HG02884 (cell line): Measurements from ENCODE around the gene DSCAML1.

ENCODE experiments used
- ATAC-seq: cut with Tn5 transposase; IDR thresholded peaks from one replicate; pipeline ENCODE4 v1.9.1; 2021; ENCODE audit warnings: mild to moderate bottlenecking, moderate library complexity; ENCODE audit not compliant: unreplicated experiment

Gene DSCAML1

DNA sequence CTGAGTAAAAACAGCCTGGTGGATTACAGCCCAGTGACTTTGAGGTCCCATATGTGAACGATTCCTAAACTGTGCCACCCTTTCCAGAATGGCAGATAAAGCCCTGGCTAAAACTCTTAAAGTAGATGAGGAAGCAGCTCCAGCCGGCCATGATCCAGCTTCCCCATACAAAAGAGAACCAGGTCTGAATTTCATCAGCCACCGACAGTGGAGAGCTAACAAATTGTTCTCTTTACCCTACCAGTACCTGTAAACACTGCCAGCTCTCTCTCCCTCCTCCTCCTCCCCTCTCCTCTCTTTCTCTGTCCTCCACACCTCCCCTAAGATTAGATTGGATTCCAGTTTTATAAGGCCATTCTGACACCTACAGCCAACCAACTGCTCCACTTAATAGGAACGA is 176.9 kb downstream of the DSCAML1 start:
- ATAC-seq = no peak

- ATAC-seq = no peak
Observed at GRCh38 chr11:117619661-117620060, 177.4 kb downstream of the DSCAML1 start.

GRCh38 chr11:117618982-117619355 is 178.0 kb downstream of the DSCAML1 start:
- no peak for ATAC-seq

GRCh38 chr11:117618302-117618981 is 178.6 kb downstream of the DSCAML1 start:
- no peak for ATAC-seq

- ATAC-seq = no peak
Observed at GRCh38 chr11:117616979-117617378, 180.0 kb downstream of the DSCAML1 start.

DNA sequence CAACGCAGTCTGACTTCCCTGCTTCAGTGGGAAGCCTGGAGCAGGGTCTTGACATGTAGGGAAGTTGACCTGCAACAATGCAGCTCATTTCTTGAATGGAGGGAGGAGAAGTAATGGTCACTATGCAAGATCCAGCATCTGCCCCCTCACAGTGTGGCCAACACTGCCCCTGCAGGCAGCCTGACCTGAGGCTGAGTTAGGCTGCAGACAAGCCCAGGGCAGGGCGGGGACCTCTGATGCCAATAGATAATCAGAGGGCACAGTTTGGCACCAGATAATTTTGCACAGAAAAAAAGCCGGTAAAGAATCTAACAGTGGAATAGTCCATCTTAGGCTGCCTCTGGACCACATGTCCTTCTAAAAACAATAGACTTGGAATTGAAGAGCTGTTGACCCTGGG is 182.3 kb downstream of the DSCAML1 start:
- ATAC-seq = no peak

- no peak for ATAC-seq
Observed at GRCh38 chr11:117613521-117613920, 183.5 kb downstream of the DSCAML1 start.

DNA sequence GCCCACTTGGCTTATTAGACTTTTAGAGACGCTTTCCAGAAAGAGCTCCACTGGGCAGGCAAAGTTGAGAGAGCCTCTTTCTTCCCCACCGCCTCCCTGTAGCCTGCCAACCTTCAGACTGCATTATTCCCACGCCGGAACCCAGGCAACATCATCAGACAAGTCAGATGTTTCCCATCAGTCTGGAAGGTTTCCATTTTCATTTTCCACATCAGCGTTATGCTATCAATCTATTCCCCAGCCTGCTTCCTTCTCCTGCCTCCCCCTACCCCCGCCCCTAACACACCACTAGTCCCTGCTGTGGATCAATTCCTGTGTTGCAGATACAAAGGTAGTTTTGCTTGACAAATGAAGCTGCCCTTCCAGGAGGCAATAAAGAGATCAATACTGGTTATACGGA is 184.8 kb downstream of the DSCAML1 start:
- no peak for ATAC-seq

DNA sequence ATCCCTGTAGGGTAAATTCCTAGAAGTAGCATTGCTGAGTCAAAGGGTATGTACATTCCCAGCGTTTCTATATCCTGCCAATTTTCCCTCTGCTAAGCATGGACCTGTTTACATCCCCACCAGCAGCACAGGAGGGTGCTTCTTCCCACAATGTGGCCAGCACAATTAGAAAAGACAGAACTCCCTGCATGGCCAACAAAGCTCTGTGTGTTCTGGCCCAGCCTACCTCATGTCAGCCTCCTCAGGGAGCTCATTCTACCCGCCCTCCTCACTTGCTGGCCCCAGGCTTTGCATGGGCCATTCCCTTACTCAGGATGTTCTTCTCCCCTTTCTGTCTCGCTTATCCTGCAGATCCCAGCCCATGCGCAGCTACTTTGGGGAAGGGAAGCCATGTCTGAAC is 186.1 kb downstream of the DSCAML1 start:
- ATAC-seq = no peak

DNA sequence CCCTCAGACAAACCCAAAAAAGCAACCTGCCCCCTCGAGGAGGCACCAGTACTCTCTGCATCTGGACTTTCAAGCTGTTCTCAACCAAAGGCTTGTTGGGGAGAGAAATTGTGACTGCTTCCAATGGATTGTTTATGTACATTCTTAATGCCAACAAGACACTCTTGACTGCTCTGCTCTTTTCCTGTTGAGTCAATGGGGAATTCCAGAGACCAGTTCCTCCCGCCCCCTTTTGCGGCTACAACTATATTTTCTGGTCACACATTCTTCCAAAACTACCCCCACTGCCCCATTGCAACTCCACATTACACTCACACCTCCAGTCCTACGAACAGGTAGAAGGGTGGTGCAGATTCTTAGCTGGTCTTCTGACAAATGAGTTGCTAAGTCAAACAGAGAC is 187.0 kb downstream of the DSCAML1 start:
- no peak for ATAC-seq

DNA sequence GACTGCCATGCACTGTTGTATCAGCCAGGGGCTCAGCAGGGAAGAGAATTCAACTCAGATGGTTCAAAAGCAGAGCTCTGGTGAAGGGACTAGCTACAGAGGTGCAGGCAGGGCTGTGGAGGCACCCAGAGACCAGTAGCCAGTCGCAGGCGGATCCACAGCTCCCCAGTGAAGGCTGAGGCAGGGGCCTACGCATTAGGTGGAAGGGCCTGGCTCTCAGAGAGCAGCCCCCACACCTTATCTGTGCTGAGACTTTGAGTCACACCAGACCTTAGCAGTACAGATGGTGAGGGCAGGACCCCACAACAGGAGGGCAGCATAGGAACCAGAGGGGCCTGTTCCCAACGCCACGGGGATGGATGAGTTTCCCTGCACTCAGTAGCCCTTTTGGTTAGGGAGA is 189.6 kb downstream of the DSCAML1 start:
- no peak for ATAC-seq

DNA sequence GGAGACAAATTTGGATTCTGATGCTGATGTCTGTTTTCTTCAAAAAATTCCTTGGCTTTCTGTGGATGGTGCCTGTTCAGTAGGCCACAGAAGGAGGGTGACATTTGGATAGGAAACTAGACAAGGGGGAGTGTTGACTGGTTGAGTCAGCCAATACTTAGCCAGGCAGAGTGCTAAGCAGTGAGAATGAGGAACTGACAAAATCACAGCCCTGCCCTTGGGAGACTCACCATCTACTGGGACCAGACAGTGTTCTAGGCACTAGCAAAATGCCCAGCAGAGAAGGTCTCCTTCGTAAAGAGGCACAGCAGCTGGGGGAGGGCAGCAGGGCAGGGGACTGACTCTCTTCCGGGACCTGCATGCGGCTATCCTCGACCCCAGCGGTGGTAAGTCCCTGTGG is 190.2 kb downstream of the DSCAML1 start:
- ATAC-seq = no peak

DNA sequence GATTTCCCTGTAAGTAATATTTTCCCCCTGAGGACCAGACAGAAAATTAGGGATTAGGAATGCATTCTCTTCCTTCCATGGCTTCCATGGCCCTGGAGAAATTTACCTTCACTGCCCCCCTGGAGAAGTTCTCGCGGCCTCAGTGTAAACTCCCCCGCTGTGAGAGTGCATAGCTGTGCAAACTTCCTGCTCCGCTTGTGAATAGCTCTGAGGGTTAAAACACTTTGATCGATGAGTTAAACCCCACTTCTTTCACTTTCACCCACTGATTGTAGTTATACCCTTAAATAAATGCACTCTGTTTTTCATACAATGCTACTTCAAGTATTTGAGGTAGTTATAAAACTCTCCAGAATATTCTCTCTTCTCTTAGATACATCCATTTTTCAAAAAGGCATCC is 190.8 kb downstream of the DSCAML1 start:
- no peak for ATAC-seq

DNA sequence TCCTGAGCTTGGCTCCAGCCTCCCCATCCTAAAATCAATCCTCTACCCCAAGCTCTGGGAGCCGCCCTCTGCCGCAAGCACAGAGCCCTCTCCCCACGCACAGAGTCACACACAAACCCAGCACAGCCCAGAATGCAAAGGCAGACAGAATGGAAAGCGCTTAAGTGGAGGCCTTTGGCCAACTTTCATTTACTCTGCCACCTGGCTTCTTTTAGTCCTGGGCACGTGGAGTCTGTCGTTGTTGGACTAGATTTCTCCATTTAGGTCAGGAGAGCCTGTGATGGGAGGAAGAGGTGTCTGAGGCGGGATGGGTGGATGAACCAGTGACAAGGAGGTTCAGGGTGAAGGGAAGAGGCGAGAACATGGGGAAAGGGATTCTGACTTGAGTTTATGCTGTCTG is 191.7 kb downstream of the DSCAML1 start:
- no peak for ATAC-seq

- no peak for ATAC-seq
Observed at GRCh38 chr11:117604336-117604995, 192.6 kb downstream of the DSCAML1 start.

GRCh38 chr11:117603932-117604331 is 193.1 kb downstream of the DSCAML1 start:
- ATAC-seq = no peak

DNA sequence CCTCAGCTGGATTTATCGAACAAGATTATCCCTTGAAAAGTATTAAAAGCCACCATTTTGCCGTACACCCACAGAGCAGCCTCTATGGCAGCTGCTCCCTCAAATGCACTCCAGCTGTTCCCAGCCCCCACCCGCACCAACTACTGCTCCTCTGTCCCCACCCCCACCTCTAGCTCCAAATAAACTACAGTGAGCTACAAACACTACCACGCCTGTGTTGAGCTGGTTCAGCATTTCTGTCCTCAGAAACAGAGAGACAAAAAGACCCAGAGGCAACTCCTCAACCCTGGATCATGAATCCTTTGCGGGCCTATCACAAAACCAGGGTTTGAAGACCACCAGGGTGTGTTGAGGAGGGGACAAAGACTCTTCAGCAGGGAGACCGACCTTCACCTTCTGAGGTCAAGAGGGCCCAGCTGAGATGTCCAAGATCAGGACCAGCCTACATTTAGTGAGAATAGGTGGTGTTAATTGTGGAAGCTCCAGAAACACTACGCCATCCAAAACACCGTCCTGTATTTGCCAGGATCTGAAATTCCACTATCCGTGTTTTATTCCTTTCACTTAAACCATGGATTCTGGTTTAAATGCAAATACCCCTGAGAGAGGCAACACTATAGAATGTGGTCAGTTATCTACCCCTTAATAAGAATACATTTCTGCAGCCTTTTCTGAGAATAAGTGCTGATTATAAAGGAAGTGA is 195.9 kb downstream of the DSCAML1 start:
- no peak for ATAC-seq

- ATAC-seq = no peak
Observed at GRCh38 chr11:117600234-117600783, 196.7 kb downstream of the DSCAML1 start.

DNA sequence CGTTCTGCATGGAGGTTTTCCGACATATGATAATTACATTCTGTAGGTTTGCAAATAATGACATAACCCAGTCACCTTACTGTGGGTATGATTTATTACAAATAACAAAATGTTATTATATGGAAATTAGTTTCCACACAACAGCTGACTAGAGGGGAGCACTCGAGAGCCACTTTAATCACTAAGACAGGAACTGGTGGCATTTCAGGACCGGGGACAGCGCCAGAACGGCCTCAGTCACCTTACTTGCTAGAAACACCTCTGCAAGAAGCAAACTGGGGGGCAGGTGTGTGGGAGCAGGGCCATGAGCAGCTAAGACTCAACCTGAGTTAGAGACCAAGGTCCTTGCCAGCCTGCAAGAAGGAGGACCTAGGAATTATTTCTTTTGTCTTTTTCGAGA is 199.9 kb downstream of the DSCAML1 start:
- ATAC-seq = no peak

DNA sequence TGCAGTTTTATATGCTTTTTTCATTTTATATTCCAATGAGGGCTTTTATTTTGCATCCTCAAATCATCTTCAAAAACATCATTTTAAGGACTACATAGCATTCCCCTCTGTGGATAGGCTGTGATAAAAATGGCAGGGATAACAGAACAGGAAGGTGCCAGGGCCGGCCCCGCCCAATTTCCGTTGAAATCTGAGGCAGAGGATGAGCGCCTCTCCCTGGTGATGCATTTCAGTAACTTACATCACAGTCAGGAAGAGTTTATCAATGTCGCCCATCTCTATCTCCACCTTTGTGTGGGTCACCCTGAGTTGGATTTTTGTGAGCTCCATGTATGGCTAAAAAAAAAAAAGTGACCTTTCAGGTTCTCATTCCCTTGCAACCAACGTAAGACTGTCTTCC is 201.6 kb downstream of the DSCAML1 start:
- ATAC-seq = no peak

- ATAC-seq = no peak
Observed at GRCh38 chr11:117594721-117595120, 202.3 kb downstream of the DSCAML1 start.

- no peak for ATAC-seq
Observed at GRCh38 chr11:117593065-117593464, 204.0 kb downstream of the DSCAML1 start.
